Esophagus squamous epithelium (tissue), 5 donors: Measurements from ENCODE around the gene KANK4. TPM values are rescaled to one million over a fixed set of nuclear protein-coding genes. Genes with fewer than 3 reads are reported as not detected.
A peak's percentile ranks its signal among the peaks of the same experiment; 100 is the strongest.

Source experiments
- DNase-seq: peaks from one replicate; lab custom pipeline; 2025; lab: John Stamatoyannopoulos, UW
- H3K27ac ChIP-seq, 4 donors: fragments of 200-600 bp; sonication (generic); one replicate each; pipeline ENCODE4 v1.5.1; 2016 to 2019; ENCODE audit warnings: mild to moderate bottlenecking in 1 of 4
- H3K27me3 ChIP-seq, 4 donors: fragments of 200-600 bp; sonication (generic); 1 replicate in 3 of 4; 2 replicates in 1 of 4; pipeline versions ENCODE4 v1.5.1 to v1.6.0; 2017 to 2021; ENCODE audit warnings: antibody characterized with exemption in 1 of 4
- H3K36me3 ChIP-seq, 3 donors: fragments of 200-600 bp; sonication (generic); one replicate each; pipeline ENCODE4 v1.5.1; 2016 to 2019
- H3K4me1 ChIP-seq, 3 donors: fragments of 200-600 bp; sonication (generic); one replicate each; pipeline ENCODE4 v1.5.1; 2017 to 2019
- H3K4me3 ChIP-seq, 4 donors: fragments of 200-600 bp; sonication (generic); 1 replicate in 3 of 4; 2 replicates in 1 of 4; pipeline ENCODE4 v1.5.1; 2016 to 2019; ENCODE audit warnings: mild to moderate bottlenecking in 2 of 4, moderate library complexity in 1 of 4
- H3K9me3 ChIP-seq, 3 donors: fragments of 200-600 bp; sonication (generic); one replicate each; pipeline ENCODE4 v1.5.1; 2016 to 2019
- POLR2A ChIP-seq, 4 donors: fragments of 450-650 bp; IDR thresholded peaks; one replicate each; pipeline ENCODE4 v1.6.1; 2017; ENCODE audit warnings: antibody characterized with exemption in 4 of 4, mild to moderate bottlenecking in 4 of 4, moderate library complexity in 3 of 4
- WGBS, 2 donors: methylation state at CpG; one replicate each; pipeline ENCODE4 v1.1.5; 2018; 5-methylcytosine and 5-hydroxymethylcytosine counted together
- intact Hi-C: fragments of 100-400 bp; cut with DNase I; formaldehyde crosslinking; loops from one replicate; pipeline ENCODE4 v1.15.0; 2022
- total RNA-seq, 4 donors: library from RNA; depleted of rRNA; stranded (reverse); fragments of >200 nt; gene quantifications; one replicate each; pipeline ENCODE4 v1.1.0, GENCODE V29; 2016
- TF ChIP-seq, protein P1 (sequence below), 6 experiments: fragments of 450-650 bp in 4 of 6; fragments of 200-600 bp in 2 of 6; sonication (generic) in 2 of 6; IDR thresholded peaks; one replicate each; pipeline ENCODE4 v1.5.1; 2016 to 2019; ENCODE audit warnings: antibody characterized with exemption in 6 of 6, mild to moderate bottlenecking in 4 of 6, moderate library complexity in 4 of 6
- donor health status: DM: yes; HTN: yes; CAD: no.

KANK4 gene
- total RNA-seq, 4 donors from 2014 or later: 0.19 TPM; not detected in 3

DNA sequence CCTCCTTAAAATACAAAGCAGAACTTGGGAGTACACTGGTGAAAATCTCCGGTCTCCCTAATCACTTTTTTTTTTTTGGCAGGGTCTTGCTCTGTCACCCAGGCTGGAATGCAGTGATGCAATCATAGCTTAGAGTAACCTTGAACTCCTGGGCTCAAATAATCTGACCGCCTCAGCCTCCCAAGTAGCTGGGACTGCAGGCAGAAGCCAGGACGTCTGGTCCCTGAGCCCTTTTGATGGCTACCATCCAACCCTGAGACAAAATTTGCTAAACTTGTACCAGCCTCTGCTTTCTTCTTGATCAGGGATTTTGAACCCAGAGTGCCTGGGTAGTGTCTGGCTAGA is 120.5 kb downstream of the KANK4 start:
- no peak for DNase-seq
- no peaks in the 10 kb centered on the region for H3K36me3 ChIP-seq
- intact Hi-C loops: no loop called here
- H3K9me3 ChIP-seq: no peaks in the 10 kb centered on the region
- H3K27ac ChIP-seq: no peak overlapping the region
- 23 to 36% methylated on average over 3 of the region's 3 CpGs for WGBS, 2 donors
- peaks cover 0 to 32% (median 0%) of the 10 kb centered on the region in 4 donors for H3K27me3 ChIP-seq
- peaks cover 0 to 10% (median 0%) of the 10 kb centered on the region in 3 donors for H3K4me1 ChIP-seq
- H3K4me3 ChIP-seq: no peak overlapping the region
- no peak for TF ChIP-seq POLR2A (IDR thresholded peaks at IDR 0.05)
- TF ChIP-seq, protein P1, sequence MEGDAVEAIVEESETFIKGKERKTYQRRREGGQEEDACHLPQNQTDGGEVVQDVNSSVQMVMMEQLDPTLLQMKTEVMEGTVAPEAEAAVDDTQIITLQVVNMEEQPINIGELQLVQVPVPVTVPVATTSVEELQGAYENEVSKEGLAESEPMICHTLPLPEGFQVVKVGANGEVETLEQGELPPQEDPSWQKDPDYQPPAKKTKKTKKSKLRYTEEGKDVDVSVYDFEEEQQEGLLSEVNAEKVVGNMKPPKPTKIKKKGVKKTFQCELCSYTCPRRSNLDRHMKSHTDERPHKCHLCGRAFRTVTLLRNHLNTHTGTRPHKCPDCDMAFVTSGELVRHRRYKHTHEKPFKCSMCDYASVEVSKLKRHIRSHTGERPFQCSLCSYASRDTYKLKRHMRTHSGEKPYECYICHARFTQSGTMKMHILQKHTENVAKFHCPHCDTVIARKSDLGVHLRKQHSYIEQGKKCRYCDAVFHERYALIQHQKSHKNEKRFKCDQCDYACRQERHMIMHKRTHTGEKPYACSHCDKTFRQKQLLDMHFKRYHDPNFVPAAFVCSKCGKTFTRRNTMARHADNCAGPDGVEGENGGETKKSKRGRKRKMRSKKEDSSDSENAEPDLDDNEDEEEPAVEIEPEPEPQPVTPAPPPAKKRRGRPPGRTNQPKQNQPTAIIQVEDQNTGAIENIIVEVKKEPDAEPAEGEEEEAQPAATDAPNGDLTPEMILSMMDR (IDR thresholded peaks at IDR 0.05): no peak

DNA sequence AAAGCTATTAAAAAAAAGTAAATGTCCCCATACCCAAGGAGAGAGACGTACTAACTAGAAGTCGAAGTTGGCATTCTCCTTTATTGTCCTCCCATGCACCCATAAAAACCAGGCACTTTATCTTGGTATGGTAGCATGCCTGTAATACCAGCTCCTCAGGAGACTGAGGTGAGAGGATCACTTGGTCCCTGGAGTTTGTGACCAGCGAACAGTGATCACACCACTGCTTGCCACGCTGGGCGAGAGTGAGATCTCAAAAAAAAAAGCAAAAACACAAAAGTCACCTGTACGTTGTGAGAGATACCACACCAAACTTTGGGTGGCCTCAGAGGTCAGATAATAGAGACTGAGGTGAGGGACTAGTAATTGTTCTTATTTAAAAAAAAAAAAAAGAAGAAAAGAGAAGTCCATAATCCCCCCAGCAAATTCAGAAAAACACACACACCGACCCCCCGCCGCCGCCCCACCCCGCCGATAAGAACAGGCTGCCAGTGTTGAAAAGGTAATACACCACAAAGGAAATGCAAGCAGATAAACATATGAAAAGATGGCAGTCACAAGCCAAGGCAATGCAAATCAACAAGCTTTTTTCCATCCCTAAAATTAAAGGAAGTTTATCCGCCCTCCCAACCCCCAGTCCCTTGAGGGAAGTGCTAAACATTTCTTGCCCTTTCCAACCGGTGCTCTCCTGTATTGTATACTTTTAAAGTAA is 121.0 kb downstream of the KANK4 start:
- H3K9me3 ChIP-seq: no peaks in the 10 kb centered on the region
- WGBS, 2 donors: 56 to 63% methylated on average over 14 of the region's 14 CpGs
- peaks cover 0 to 37% (median 0%) of the 10 kb centered on the region in 4 donors for H3K27me3 ChIP-seq
- intact Hi-C loops: no loop called here
- no peak overlapping the region for H3K4me3 ChIP-seq
- H3K27ac ChIP-seq: no peak overlapping the region
- H3K4me1 ChIP-seq: peaks cover 0 to 10% (median 0%) of the 10 kb centered on the region in 3 donors
- DNase-seq: no peak
- TF ChIP-seq, protein P1 (IDR thresholded peaks at IDR 0.05): no peak
- no peak for TF ChIP-seq POLR2A (IDR thresholded peaks at IDR 0.05)
- no peaks in the 10 kb centered on the region for H3K36me3 ChIP-seq

DNA sequence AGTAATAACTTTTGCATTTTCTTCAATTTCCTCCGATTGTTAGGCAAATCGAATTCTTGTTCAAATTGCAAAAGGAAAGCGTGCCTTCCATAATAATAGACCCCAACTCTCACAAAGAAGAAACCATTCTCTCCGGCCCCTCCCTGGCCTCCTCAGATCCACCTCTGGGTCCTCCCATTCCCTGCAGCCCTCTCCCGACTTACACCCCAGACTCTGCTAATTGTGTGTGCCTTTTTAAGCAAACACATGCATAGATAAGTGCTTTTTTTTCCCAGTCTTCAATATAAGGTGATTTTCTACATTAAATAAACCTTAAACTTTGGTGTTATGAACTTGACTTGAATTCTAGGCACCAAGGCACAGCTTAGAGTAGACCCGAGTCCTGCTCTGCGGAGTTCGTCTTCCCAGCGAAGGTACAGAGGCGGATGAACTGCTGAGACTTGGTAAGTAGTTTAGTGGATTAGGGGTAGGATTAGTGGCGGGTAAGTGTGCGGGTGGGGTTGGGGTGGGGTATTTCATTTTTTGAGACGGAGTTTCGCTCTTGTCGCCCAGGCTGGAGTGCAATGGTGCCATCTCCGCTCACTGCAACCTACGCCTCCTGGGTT is 123.0 kb downstream of the KANK4 start:
- 83 to 85% methylated on average over 16 to 17 of the region's 17 CpGs for WGBS, 2 donors
- intact Hi-C loops: no loop called here
- Histone ChIP-seq H3K4me1 (peaks cover 0 to 10% (median 0%) of the 10 kb centered on the region in 3 donors), H3K36me3 (no peaks in the 10 kb centered on the region), H3K4me3 (no peak overlapping the region), H3K27me3 (peaks cover 0 to 41% (median 0%) of the 10 kb centered on the region in 4 donors), H3K27ac (no peak overlapping the region), H3K9me3 (no peaks in the 10 kb centered on the region)
- TF ChIP-seq POLR2A (IDR thresholded peaks at IDR 0.05): no peak
- TF ChIP-seq, protein P1 (IDR thresholded peaks at IDR 0.05): no peak
- no peak for DNase-seq

DNA sequence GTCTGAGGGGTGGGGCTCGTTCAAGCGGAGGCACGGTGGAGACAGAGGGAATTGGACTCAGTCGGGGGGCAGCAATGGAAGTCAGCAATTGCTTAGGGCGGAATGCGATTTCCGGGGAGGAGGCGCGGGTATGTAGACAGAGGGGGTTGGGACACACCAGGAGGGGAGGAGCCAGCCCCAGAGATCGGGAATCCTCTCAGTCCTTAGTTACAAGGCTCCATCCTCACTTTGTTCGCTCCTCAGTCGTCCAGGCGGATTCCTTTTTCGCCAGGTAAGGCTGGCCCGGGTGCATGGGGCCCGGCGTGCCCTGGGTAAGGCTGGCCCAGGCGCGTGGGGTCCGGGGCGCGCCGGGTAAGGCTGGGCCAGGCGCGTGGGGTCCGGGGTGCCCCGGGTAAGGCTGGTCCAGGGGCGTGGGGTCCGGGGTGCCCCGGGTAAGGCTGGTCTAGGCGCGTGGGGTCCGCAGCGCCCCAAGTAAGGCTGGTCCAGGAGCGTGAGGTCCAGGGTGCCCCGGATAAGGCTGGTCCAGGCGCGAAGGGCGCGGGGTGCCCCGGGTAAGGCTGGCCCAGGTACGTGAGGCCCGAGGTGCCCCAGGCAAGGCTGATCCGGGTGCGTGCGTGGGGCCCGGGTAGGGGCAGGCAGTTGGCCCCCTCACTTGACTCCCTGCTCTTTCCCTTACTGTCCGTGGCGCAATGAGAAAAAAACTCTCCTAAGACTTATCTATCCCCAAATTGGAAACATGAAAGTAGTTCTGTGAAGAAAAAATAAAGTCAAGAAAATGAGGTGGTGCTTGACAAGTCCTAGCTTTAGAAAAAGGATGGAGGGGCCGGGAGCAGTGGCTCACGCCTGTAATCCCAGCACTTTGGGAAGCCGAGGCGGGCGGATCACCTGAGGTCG is 124.3 kb downstream of the KANK4 start, which contains the start of gene L1TD1:
Gene L1TD1, plus strand, starts transcription at position 199 of the 894 bp plus-strand sequence. CDS start 11,780 bp downstream, outside the sequence.
- Histone ChIP-seq H3K9me3 (no peaks in the 10 kb centered on the region), H3K27ac (no peak within 1 kb of the TSS), H3K36me3 (no peaks in the 10 kb centered on the region), H3K4me3 (peak within 1 kb of the TSS in 2 of 4 donors; percentile 28 to 48), H3K4me1 (peaks cover 0 to 10% (median 0%) of the 10 kb centered on the region in 3 donors), H3K27me3 (peaks cover 0 to 41% (median 0%) of the 10 kb centered on the region in 4 donors)
- intact Hi-C loops: no loop called here
- no peak for DNase-seq
- WGBS, 2 donors: 18 to 19% methylated on average over 20 of the region's 55 CpGs
- TF ChIP-seq, protein P1 (IDR thresholded peaks at IDR 0.05): no peak
- TF ChIP-seq POLR2A (IDR thresholded peaks at IDR 0.05): no peak
